Gastrocnemius medialis (tissue), 4 donors: ENCODE measurements around the gene TRMT5.

Experiments
- POLR2A ChIP-seq, 2 donors: fragments of 450-650 bp; IDR thresholded peaks; one replicate each; pipeline ENCODE4 v1.6.1; 2017; ENCODE audit warnings: antibody characterized with exemption in 2 of 2, mild to moderate bottlenecking in 2 of 2, moderate library complexity in 2 of 2
- TF ChIP-seq, protein P1 (sequence below), 5 experiments: fragments of 450-650 bp in 3 of 5; fragments of 200-600 bp in 2 of 5; sonication (generic) in 2 of 5; IDR thresholded peaks in 4 of 5; conservative IDR thresholded peaks in 1 of 5; 1 replicate in 4 of 5; 2 replicates in 1 of 5; pipeline ENCODE4 v1.5.1; 2016 to 2019; ENCODE audit warnings: antibody characterized with exemption in 5 of 5, mild to moderate bottlenecking in 3 of 5, moderate library complexity in 3 of 5

GRCh38 chr14:60972295-60972694 is 8.6 kb downstream of the TRMT5 start:
- no peak for TF ChIP-seq POLR2A (IDR thresholded peaks at IDR 0.05)
- TF ChIP-seq, protein P1, sequence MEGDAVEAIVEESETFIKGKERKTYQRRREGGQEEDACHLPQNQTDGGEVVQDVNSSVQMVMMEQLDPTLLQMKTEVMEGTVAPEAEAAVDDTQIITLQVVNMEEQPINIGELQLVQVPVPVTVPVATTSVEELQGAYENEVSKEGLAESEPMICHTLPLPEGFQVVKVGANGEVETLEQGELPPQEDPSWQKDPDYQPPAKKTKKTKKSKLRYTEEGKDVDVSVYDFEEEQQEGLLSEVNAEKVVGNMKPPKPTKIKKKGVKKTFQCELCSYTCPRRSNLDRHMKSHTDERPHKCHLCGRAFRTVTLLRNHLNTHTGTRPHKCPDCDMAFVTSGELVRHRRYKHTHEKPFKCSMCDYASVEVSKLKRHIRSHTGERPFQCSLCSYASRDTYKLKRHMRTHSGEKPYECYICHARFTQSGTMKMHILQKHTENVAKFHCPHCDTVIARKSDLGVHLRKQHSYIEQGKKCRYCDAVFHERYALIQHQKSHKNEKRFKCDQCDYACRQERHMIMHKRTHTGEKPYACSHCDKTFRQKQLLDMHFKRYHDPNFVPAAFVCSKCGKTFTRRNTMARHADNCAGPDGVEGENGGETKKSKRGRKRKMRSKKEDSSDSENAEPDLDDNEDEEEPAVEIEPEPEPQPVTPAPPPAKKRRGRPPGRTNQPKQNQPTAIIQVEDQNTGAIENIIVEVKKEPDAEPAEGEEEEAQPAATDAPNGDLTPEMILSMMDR (IDR thresholded peaks at IDR 0.05 in 4 of 5, conservative IDR thresholded peaks at IDR 0.05 in 1 of 5): no peak
